NCI-H128 (cell line): ENCODE measurements around the gene TEP1.

Experiments used
- DNase-seq: peaks from one replicate; lab custom pipeline; 2025; ENCODE audit not compliant: unreplicated experiment; lab: John Stamatoyannopoulos, UW

TEP1 gene

GRCh38 chr14:20434701-20435581, 21.6 kb upstream of the TEP1 start:
- DNase-seq = no peak

- no peak for DNase-seq
These were observed 16.7 kb upstream of the TEP1 start for GRCh38 chr14:20429801-20430669.

- no peak for DNase-seq
These were observed 15.5 kb upstream of the TEP1 start for GRCh38 chr14:20428802-20429201.

GRCh38 chr14:20428010-20428365, 14.7 kb upstream of the TEP1 start:
- no peak for DNase-seq

- DNase-seq = no peak
These were observed 14.1 kb upstream of the TEP1 start for GRCh38 chr14:20427231-20428009.

- DNase-seq = no peak
These were observed 11.6 kb upstream of the TEP1 start for GRCh38 chr14:20424851-20425250.

GRCh38 chr14:20422886-20423285, 9.6 kb upstream of the TEP1 start:
- no peak for DNase-seq

- no peak for DNase-seq
These were observed 8.0 kb upstream of the TEP1 start for GRCh38 chr14:20421267-20421666.

GRCh38 chr14:20419419-20419818, 6.1 kb upstream of the TEP1 start:
- DNase-seq = no peak

- DNase-seq = no peak
These were observed 5.2 kb upstream of the TEP1 start for GRCh38 chr14:20418501-20418909.

- peak; percentile 48 for DNase-seq
These were observed 4.2 kb upstream of the TEP1 start for GRCh38 chr14:20417250-20418186.

- DNase-seq = no peak
These were observed 2.9 kb upstream of the TEP1 start for GRCh38 chr14:20416223-20416622.

GRCh38 chr14:20415782-20416206, 2.5 kb upstream of the TEP1 start:
- DNase-seq = no peak

- no peak for DNase-seq
These were observed 412 bp upstream of the TEP1 start for GRCh38 chr14:20413744-20414082.

- DNase-seq = no peak
These were observed 890 bp downstream of the TEP1 start for GRCh38 chr14:20412411-20412810.

GRCh38 chr14:20409226-20409625, 4.1 kb downstream of the TEP1 start:
- no peak for DNase-seq

- DNase-seq = no peak
These were observed 9.8 kb downstream of the TEP1 start for GRCh38 chr14:20403521-20403920.

- no peak for DNase-seq
These were observed 12.2 kb downstream of the TEP1 start for GRCh38 chr14:20400965-20401593.

GRCh38 chr14:20400589-20400964, 12.7 kb downstream of the TEP1 start:
- no peak for DNase-seq

- no peak for DNase-seq
These were observed 15.8 kb downstream of the TEP1 start for GRCh38 chr14:20397511-20397910.
